DMS 273 (cell line): ENCODE measurements around the gene MLN.
"Not testable (repeated sequence)": the region's sequence is repeated elsewhere in the genome, so short reads cannot be mapped to it uniquely, and the experiment has no call there.

Source experiments
- DNase-seq: peaks from one replicate; lab custom pipeline; 2025; ENCODE audit not compliant: unreplicated experiment; lab: John Stamatoyannopoulos, UW

Gene MLN

DNA sequence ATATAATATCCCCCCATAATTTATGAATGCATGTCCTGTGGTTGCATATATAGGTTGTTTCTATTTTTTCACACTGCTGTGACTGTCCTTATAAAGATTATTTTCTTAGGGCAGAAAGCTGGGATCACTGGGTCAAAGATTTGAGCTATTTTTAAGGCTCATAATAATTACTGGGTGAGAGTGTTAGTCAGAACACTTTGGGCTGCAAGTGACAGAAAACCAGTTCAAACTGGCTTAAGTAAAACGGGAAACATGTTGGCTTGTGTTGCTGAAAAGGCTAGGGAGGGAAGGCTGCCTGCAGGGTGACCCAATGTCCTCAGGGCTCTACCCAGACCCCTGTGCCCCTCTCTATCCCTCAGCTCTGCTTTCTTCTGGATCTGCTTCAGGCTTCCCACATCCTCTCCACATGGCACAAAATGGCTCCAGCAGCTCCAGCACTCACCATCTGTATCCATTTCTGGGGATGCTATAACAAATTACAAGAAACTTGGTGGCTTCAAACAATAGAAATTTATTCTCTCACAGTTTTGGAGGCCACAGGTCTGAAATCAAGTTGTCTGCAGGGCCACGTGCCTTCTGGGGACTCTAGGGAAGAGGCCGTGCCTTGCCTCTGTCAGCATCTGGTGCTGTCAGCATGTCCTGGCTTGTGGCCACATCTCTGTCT lies 33.1 kb upstream of the MLN start:
- DNase-seq: peak; percentile 52

- DNase-seq: no peak
Observed at GRCh38 chr6:33834401-33835392, 30.9 kb upstream of the MLN start.

GRCh38 chr6:33833599-33833998 lies 29.8 kb upstream of the MLN start:
- no peak for DNase-seq

GRCh38 chr6:33832831-33833230 lies 29.0 kb upstream of the MLN start:
- not testable (repeated sequence) for DNase-seq

- DNase-seq: not testable (repeated sequence)
Observed at GRCh38 chr6:33831725-33832124, 27.9 kb upstream of the MLN start.

- DNase-seq: no peak
Observed at GRCh38 chr6:33830635-33831240, 26.9 kb upstream of the MLN start.

- DNase-seq: no peak
Observed at GRCh38 chr6:33828764-33829731, 25.2 kb upstream of the MLN start.

DNA sequence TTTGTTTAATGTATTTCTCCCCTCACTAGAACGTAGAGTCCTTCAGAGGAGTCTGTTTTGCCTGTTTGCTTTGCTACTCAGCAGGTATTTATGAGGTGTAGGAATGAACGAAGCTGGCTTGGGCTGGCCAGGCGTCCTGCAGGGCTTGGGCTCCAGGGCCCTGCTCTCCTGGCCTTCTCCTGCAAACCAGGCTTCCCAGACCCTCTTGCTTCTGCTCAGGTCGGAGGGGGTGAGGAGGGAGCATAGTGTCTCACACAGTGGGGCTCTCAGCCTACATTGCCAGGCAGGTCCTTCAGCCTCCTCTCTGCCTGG lies 24.6 kb upstream of the MLN start:
- no peak for DNase-seq

- DNase-seq: no peak
Observed at GRCh38 chr6:33827546-33828451, 24.0 kb upstream of the MLN start.

DNA sequence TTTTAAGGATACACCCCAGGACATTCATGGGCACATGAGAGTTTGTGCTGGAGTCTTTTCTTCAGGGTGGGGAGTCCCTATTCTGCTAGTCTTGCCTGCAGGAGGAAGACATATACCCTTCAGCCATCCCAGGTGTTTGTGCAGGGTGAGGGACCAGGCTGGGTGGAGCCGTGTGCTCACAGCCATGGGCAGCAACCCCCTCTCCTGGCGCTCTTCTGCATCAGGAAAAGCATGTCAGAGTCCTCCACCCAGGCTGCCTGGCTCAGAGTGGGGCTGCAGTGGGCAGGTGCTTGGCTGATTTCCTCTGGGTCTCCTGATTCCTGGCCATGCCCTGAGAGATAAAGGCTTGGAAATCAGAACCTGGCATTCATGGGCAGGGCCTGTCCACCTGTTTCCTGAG lies 22.7 kb upstream of the MLN start:
- peak; percentile 28 for DNase-seq

DNA sequence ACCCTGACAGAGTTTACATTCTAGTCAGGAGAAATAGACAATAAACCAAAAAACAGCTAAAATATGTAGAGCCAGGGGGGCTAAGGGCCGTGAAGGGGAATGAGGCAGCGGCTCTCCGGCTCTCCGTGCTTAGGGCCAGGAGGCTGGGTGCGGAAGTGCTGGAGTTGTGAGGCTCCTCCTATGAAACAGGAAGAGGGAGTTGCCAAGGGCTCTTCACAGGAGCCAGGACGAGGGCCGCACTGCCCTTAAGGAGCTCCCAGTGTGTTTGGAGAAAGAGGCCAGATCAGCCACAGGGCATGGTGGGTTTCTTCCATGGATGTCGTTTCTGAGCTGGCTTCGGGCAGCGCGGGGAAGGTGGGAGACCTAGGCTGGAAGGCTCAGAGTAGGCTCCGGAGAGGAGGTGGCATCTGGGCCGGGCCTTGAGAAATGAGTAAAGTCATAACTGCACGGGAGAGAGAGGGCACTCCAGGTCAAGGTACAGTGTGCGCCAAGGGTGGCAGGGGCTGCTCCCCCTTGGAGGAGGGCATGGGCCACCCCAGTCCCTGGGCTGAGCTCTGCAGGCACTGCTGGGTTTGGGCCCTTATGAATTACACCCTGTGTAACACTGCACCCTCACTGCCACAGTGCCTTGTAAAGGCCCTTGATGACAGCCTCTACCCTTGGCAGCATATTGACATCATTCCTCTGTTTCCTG lies 20.8 kb upstream of the MLN start:
- no peak for DNase-seq

DNA sequence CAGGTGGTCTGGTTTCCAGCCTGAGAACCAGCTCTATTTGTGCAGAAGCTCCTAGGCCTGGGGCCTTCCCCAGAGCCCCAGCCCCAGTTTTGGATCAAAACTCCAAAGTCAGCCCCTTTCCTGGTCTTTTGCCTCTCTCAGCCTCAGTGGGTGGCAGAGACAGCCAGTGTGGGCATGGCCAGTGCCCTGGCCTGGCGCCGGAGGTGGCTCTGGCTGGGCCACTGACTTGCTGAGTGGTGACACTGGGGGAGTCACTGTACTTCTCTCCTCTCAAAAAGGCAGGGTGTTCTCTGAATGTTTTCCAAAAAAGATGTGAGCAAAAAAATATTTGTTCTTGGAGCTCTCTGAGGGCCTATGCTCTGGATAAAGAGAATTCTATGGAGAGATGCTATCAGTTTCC lies 20.0 kb upstream of the MLN start:
- no peak for DNase-seq

DNA sequence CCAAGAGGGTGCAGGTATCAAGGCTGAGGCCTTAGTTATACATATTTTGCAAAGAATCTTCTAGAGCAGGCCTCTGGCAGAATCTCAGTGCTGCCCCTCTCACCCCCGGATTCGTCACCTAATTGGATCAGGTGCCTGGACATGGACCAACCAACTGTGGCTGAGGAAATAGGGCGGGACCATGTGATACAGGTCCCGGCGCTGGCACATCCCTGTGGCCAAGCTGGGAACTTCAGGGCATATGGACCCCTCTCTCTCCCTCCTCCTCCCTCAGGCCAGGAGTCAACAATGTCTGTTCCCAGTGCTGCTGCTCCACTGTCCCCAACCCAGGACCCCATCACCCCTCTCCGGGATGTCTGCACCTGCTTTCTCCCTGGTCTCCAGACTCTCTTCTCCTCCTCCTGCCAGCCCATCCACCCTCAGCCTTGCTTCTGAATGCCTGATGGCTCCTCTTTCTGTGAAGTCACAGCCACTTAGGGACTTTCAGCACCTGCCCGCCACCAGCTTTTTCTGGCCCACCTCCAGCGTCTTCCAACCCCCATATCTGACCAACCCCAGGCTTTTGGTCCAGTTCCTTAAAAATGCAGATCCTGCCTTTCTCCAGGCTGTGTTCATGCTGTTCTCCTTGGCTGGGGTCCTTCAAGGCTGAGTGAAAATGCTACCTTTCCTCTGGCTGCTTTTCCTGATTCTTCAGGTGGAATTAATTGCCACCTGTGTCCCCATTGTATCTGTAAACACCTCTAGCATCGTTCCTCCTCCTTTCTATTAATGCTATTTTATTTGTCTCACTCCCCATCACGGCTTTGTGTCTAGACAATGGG lies 19.0 kb upstream of the MLN start:
- peak; percentile 82 for DNase-seq

GRCh38 chr6:33820784-33821520 lies 17.1 kb upstream of the MLN start:
- DNase-seq: peak; percentile 61

GRCh38 chr6:33820243-33820642 lies 16.4 kb upstream of the MLN start:
- peak; percentile 69 for DNase-seq

- no peak for DNase-seq
Observed at GRCh38 chr6:33819021-33819420, 15.2 kb upstream of the MLN start.

- no peak for DNase-seq
Observed at GRCh38 chr6:33818293-33818692, 14.5 kb upstream of the MLN start.

GRCh38 chr6:33817489-33817888 lies 13.7 kb upstream of the MLN start:
- no peak for DNase-seq
